ENCODE data around the gene SUCLG2. TPM values are rescaled to one million over a fixed set of nuclear protein-coding genes. Genes with fewer than 3 reads are reported as not detected.

The SUCLG2 gene
- total RNA-seq, 3 donors from 2014 or later (not counting 1 experiment from before 2014, with no cell fraction given), result 43.6 to 55.8 (median 49.9) TPM

GRCh38 chr3:67400476-67400875 lies 253.9 kb downstream of the SUCLG2 start:
- Histone ChIP-seq H3K4me1 (ENCODE audit: control insufficient read depth, insufficient read depth, low read length) (no peaks in the 10 kb centered on the region), H3K27ac (ENCODE audit: low read length) (no peak overlapping the region), H3K9me3 (ENCODE audit: control insufficient read depth, insufficient read depth, low read length) (no peaks in the 10 kb centered on the region), H3K36me3 (ENCODE audit: control insufficient read depth, insufficient read depth, low read length) (peaks cover 4% of the 10 kb centered on the region), H3K27me3 (ENCODE audit: control insufficient read depth, insufficient read depth, low read length) (no peaks in the 10 kb centered on the region), H3K4me3 (ENCODE audit: low read length) (no peak overlapping the region)
- Mint-ChIP-seq H3K27ac (no peak overlapping the region), H3K36me3 (peaks cover 9% of the 10 kb centered on the region), H3K9me3 (no peaks in the 10 kb centered on the region), H3K4me3 (no peak overlapping the region), H3K4me1 (peaks cover 14 to 20% of the 10 kb centered on the region in 2 donors), H3K27me3 (ENCODE audit: low read depth in 2 of 2) (no peaks in the 10 kb centered on the region)
- DNase-seq (no peak), ATAC-seq (no peak)
- TF ChIP-seq CTCF (IDR thresholded peaks at IDR 0.05), result no peak
- WGBS (ENCODE audit: insufficient coverage), result 98% methylated on average over 6 of the region's 6 CpGs
- intact Hi-C loops (cut with micrococcal nuclease), result no loop called here

GRCh38 chr3:67389176-67389575 lies 265.2 kb downstream of the SUCLG2 start:
- intact Hi-C loops (cut with micrococcal nuclease), result no loop called here
- DNase-seq (no peak), ATAC-seq (no peak)
- H3K27ac Mint-ChIP-seq, result no peak overlapping the region
- Histone ChIP-seq H3K4me1 (ENCODE audit: control insufficient read depth, insufficient read depth, low read length) (no peaks in the 10 kb centered on the region), H3K9me3 (ENCODE audit: control insufficient read depth, insufficient read depth, low read length) (no peaks in the 10 kb centered on the region), H3K4me3 (ENCODE audit: low read length) (no peak overlapping the region), H3K36me3 (ENCODE audit: control insufficient read depth, insufficient read depth, low read length) (peaks cover 2% of the 10 kb centered on the region), H3K27ac (ENCODE audit: low read length) (no peak overlapping the region), H3K27me3 (ENCODE audit: control insufficient read depth, insufficient read depth, low read length) (no peaks in the 10 kb centered on the region)
- 41% methylated on average over 2 of the region's 2 CpGs for WGBS (ENCODE audit: insufficient coverage)
- H3K4me1 Mint-ChIP-seq, result peaks cover 15 to 30% of the 10 kb centered on the region in 2 donors
- H3K27me3 Mint-ChIP-seq (ENCODE audit: low read depth in 2 of 2), result no peaks in the 10 kb centered on the region
- TF ChIP-seq CTCF (IDR thresholded peaks at IDR 0.05), result no peak
- no peaks in the 10 kb centered on the region for H3K36me3 Mint-ChIP-seq
- no peaks in the 10 kb centered on the region for H3K9me3 Mint-ChIP-seq
- H3K4me3 Mint-ChIP-seq, result no peak overlapping the region

GRCh38 chr3:67388738-67389137 lies 265.7 kb downstream of the SUCLG2 start:
- no peak overlapping the region for H3K27ac Mint-ChIP-seq

More at GRCh38 chr3:67388738-67389137, 265.7 kb downstream of the SUCLG2 start:
- Mint-ChIP-seq H3K9me3 (no peaks in the 10 kb centered on the region), H3K4me3 (peak overlapping the region; percentile 38), H3K4me1 (peaks cover 15 to 30% of the 10 kb centered on the region in 2 donors), H3K36me3 (no peaks in the 10 kb centered on the region), H3K27me3 (ENCODE audit: low read depth in 2 of 2) (no peaks in the 10 kb centered on the region)
- no peak for ATAC-seq
- 94% methylated on average over 3 of the region's 3 CpGs for WGBS (ENCODE audit: insufficient coverage)
- Histone ChIP-seq H3K4me3 (ENCODE audit: low read length) (no peak overlapping the region), H3K9me3 (ENCODE audit: control insufficient read depth, insufficient read depth, low read length) (no peaks in the 10 kb centered on the region), H3K36me3 (ENCODE audit: control insufficient read depth, insufficient read depth, low read length) (peaks cover 2% of the 10 kb centered on the region), H3K27me3 (ENCODE audit: control insufficient read depth, insufficient read depth, low read length) (no peaks in the 10 kb centered on the region), H3K4me1 (ENCODE audit: control insufficient read depth, insufficient read depth, low read length) (no peaks in the 10 kb centered on the region), H3K27ac (ENCODE audit: low read length) (no peak overlapping the region)
- intact Hi-C loops (cut with micrococcal nuclease), result no loop called here
- no peak for DNase-seq
- TF ChIP-seq CTCF (IDR thresholded peaks at IDR 0.05), result no peak

Data from natural killer cell (primary cell).